K562 (cell line): ENCODE results near the gene TMTC2. TPM values are rescaled to one million over a fixed set of nuclear protein-coding genes. Genes with fewer than 3 reads are reported as not detected.

Source experiments
- ARID1B ChIP-seq: fragments of 450-650 bp; IDR thresholded peaks from 2 replicates; pipeline ENCODE4 v1.6.1; 2016; ENCODE audit warnings: antibody characterized with exemption, mild to moderate bottlenecking, inconsistent platforms
- CREB3 ChIP-seq: fragments of 450-650 bp; conservative IDR thresholded peaks from 2 replicates; pipeline ENCODE4 v1.6.1; 2016; ENCODE audit warnings: missing genetic modification characterization, low read depth, mild to moderate bottlenecking, missing compliant biosample characterization, moderate library complexity
- FOXA3 ChIP-seq, 2 experiments: fragments of 450-650 bp in 1 of 2; sonication (generic) in 1 of 2; formaldehyde crosslinking; IDR thresholded peaks in 1 of 2; conservative IDR thresholded peaks in 1 of 2; 2 replicates each; pipeline versions ENCODE4 v1.4.0 to v1.8.0; 2020 to 2022; ENCODE audit warnings: mild to moderate bottlenecking in 2 of 2, missing genetic modification reagents in 1 of 2
- HDAC3 ChIP-seq: fragments of 450-650 bp; IDR thresholded peaks from 2 replicates; pipeline ENCODE4 v1.6.1; 2018; ENCODE audit warnings: borderline replicate concordance, mild to moderate bottlenecking, moderate library complexity; ENCODE audit not compliant: partially characterized antibody
- HIVEP1 ChIP-seq: fragments of 250-450 bp; sonication (Bioruptor Pico); IDR thresholded peaks from 2 replicates; pipeline ENCODE4 v1.4.0; 2020; ENCODE audit warnings: mild to moderate bottlenecking
- KDM4B ChIP-seq, 2 experiments: fragments of 450-650 bp in 1 of 2; sonication (generic) in 1 of 2; IDR thresholded peaks; 2 replicates each; pipeline ENCODE4 v1.6.1; 2016 to 2017; ENCODE audit warnings: borderline replicate concordance in 2 of 2, antibody characterized with exemption in 1 of 2, low read depth in 1 of 2, mild to moderate bottlenecking in 1 of 2
- KLF13 ChIP-seq: fragments of 450-650 bp; IDR thresholded peaks from 2 replicates; pipeline ENCODE4 v1.6.1; 2016; ENCODE audit warnings: missing genetic modification characterization, low read depth, mild to moderate bottlenecking, missing compliant biosample characterization, moderate library complexity, borderline replicate concordance
- MAZ ChIP-seq, 2 experiments: fragments of 450-650 bp in 1 of 2; sonication (generic) in 1 of 2; formaldehyde crosslinking; IDR thresholded peaks in 1 of 2; conservative IDR thresholded peaks in 1 of 2; 2 replicates each; pipeline versions ENCODE4 v1.4.0 to v1.5.0; 2020; ENCODE audit warnings: mild to moderate bottlenecking in 1 of 2, missing genetic modification reagents in 1 of 2
- MCM5 ChIP-seq: fragments of 450-650 bp; IDR thresholded peaks from 2 replicates; pipeline ENCODE4 v1.6.1; 2016; ENCODE audit warnings: low read depth
- RBM17 ChIP-seq: fragments of 200-400 bp; formaldehyde crosslinking; IDR thresholded peaks from 2 replicates; pipeline ENCODE4 v1.6.1; 2017; ENCODE audit warnings: low read depth, mild to moderate bottlenecking, low read length, borderline replicate concordance
- RCOR1 ChIP-seq, 2 experiments: IDR thresholded peaks; 2 replicates each; pipeline ENCODE4 v1.6.1; 2012; ENCODE audit warnings: low read depth in 2 of 2, low read length in 2 of 2, borderline replicate concordance in 1 of 2, improper control_type of control experiment in 1 of 2
- SRSF3 ChIP-seq: fragments of 200-400 bp; formaldehyde crosslinking; IDR thresholded peaks from 2 replicates; pipeline ENCODE4 v1.6.1; 2016; ENCODE audit warnings: mild to moderate bottlenecking, low read length, moderate library complexity; ENCODE audit not compliant: insufficient read depth
- STAT5B ChIP-seq: fragments of 250-450 bp; sonication (Bioruptor Pico); IDR thresholded peaks from 2 replicates; pipeline ENCODE4 v1.8.0; 2021; ENCODE audit warnings: mild to moderate bottlenecking, inconsistent platforms
- TEAD4 ChIP-seq, 2 experiments: sonication (generic) in 1 of 2; formaldehyde crosslinking in 1 of 2; IDR thresholded peaks; 2 replicates each; pipeline versions ENCODE4 v1.6.1 to v1.8.0; 2012 to 2022; ENCODE audit warnings: borderline replicate concordance in 1 of 2, inconsistent platforms in 1 of 2, low read length in 1 of 2, mild to moderate bottlenecking in 1 of 2, missing genetic modification reagents in 1 of 2
- ZFP36 ChIP-seq: fragments of 150-350 bp; IDR thresholded peaks from 2 replicates; pipeline ENCODE4 v1.6.1; 2018; ENCODE audit warnings: low read length, low read depth; ENCODE audit not compliant: partially characterized antibody
- ZNF449 ChIP-seq: fragments of 250-450 bp; sonication (Bioruptor Pico); IDR thresholded peaks from 2 replicates; pipeline ENCODE4 v1.8.0; 2022; ENCODE audit warnings: moderate library complexity, mild to moderate bottlenecking, inconsistent platforms
- ZNF592 ChIP-seq: fragments of 450-650 bp; IDR thresholded peaks from 2 replicates; pipeline ENCODE4 v1.6.1; 2017; ENCODE audit warnings: antibody characterized with exemption, mild to moderate bottlenecking
- ZNF695 ChIP-seq: fragments of 450-650 bp; formaldehyde crosslinking; IDR thresholded peaks from 2 replicates; pipeline ENCODE4 v1.4.0; 2020; ENCODE audit warnings: mild to moderate bottlenecking, moderate library complexity
- polyA plus RNA-seq, 8 experiments: library from polyadenylated mRNA; depleted of rRNA in 4 of 8; stranded (reverse) in 5 of 8; unstranded in 3 of 8; fragments of >200 nt; fragmentation: Nextera tagmentation in 2 of 8; fragmentation: Illumina TruSeq in 1 of 8; extraction: Ambion mirVana in 2 of 8; extraction: Trizol in 1 of 8; gene quantifications; 2 replicates each; pipeline versions ENCODE4 v1.2.1 to v1.2.3, GENCODE V29; 2011 to 2014; ENCODE audit warnings: inconsistent platforms in 1 of 8, missing spikeins in 1 of 8
- total RNA-seq, 7 experiments: library from RNA; depleted of rRNA in 6 of 7; stranded (reverse); fragments of >200 nt in 6 of 7; fragmentation: Illumina TruSeq in 2 of 7; extraction: Trizol in 2 of 7; gene quantifications; 2 replicates each; pipeline versions ENCODE4 v1.2.1 to v1.2.3, GENCODE V29; 2011 to 2021; ENCODE audit warnings: low replicate concordance in 1 of 7

The TMTC2 gene
- total and polyA plus RNA-seq, 9 of the 15 experiments (the other 6 are each of a cell fraction or from before 2014, with no cell fraction given), result 0.29 to 1.1 (median 0.55) TPM

DNA sequence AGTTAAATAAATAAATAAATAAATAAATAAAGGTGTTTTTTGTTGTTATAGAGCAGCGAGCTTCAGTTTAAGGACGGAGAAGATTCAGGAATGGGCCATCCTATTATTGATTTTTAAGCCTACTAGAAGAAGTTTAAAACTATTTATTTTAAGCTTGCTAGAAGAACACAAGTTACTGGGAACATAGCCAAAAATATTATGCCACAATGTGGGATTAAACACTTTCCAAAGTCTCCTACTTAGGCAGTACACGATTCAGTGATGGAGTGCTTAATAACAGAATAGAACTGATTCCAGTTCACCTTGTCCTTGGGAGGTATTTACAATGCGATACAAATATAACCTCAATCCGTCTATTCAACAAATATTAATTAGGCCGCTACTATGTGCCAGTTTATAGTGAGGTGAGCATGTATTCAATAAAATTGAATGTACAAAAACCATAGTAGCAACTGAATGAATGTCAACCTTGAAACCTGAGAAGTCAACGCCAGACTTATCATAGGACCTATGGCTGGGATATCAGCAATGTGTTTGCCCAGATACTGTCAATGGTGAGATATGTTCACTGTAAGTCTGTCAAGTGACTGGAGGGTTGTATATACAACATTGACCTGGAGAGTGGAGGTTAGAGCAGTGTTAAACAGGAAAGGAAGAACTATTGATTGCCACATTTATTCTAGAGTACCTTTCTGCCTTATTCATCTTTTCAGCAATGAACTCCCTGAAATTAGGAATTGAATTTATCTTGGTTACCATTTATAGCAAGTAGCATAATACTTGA, 486.4 kb downstream of the TMTC2 start (continued):
- TF ChIP-seq ZNF449 (no peak), RBM17 (no peak), ZNF592 (peak; percentile 74), TEAD4 (IDR thresholded peaks at IDR 0.05; ENCODE audit: low read length) (peak; percentile 98), TEAD4 (CRISPR knock-in tag; IDR thresholded peaks at IDR 0.05; ENCODE audit: borderline replicate concordance) (no peak), KLF13 (no peak), MCM5 (no peak), HDAC3 (peak; percentile 91), ZNF695 (CRISPR knock-in tag) (no peak), SRSF3 (no peak), MAZ (CRISPR knock-in tag; conservative IDR thresholded peaks at IDR 0.05 in 1 of 2, IDR thresholded peaks at IDR 0.05 in 1 of 2) (no peak), KDM4B (IDR thresholded peaks at IDR 0.05; ENCODE audit: borderline replicate concordance in 2 of 2, low read depth in 1 of 2) (no peak), FOXA3 (CRISPR knock-in tag; conservative IDR thresholded peaks at IDR 0.05 in 1 of 2, IDR thresholded peaks at IDR 0.05 in 1 of 2) (peak in 1 of 2 experiments; percentile 54; a peak in 2 of 4 replicates), STAT5B (no peak), HIVEP1 (CRISPR knock-in tag) (no peak), ARID1B (peak; percentile 99), RCOR1 (IDR thresholded peaks at IDR 0.05; ENCODE audit: borderline replicate concordance in 1 of 2, low read depth in 2 of 2, low read length in 2 of 2) (peak in 1 of 2 experiments; percentile 79; a peak in 1 of 4 replicates), CREB3 (no peak), ZFP36 (no peak)
